Measurements from ENCODE around the gene CDK8.

DNA sequence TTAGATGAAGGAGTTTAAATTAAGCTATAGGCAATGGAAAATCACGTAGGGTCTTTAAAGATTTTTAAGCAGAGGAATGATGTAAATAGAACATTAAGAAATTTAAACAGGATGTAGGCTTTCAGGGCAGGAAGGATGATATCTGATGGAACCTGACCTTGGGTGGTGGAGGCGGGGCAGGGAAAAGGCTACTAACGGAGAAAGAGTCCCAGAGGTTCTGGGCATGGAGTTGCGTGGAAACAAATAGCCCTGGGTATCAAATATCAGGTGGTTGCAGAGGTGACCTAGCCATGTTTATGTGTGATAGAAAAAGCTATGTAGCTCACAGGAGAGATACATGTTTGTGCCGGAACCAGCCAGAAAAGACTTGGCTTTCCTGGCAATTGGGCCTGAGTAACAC is 7.8 kb upstream of the CDK8 start:
- TF ChIP-seq CTCF (conservative IDR thresholded peaks at IDR 0.05; ENCODE audit: low read depth, low read length) (no peak), EZH2 (IDR thresholded peaks at IDR 0.05; ENCODE audit: low read length, unreplicated experiment) (no peak)

All from PC-3 (cell line).